ENCODE data around the gene NCKAP5L. TPM values are rescaled to one million over a fixed set of nuclear protein-coding genes. Genes with fewer than 3 reads are reported as not detected.

NCKAP5L gene
- total and polyA plus RNA-seq, 2 donors (not counting 3 experiments of a cell fraction or from before 2014, with no cell fraction given): 17.4 to 46.1 TPM

DNA sequence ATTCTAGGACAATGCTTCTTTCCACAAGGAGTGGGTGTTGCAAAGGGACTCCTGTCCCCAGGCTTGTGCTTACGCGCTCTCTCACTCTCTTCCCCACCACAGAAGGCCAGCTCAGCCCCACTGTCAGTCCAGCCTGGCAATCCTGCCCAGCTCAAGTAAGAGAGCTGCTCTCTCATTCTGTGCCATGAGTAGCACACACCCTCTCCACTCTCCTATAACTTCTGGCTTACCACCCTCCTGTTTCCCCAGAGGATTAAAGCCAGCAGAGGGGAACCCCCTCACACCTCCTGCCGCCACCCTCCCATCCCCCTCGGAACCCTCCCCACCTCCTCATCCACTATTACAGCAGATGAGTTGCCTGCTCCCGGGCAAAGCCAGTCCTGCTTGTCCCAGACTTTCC is 17.1 kb downstream of the NCKAP5L start:
- BruUV-seq (replicated peaks): no TSS peak
- DNase-seq (ENCODE audit: low read depth, low spot score): no peak
- no peak overlapping the region for H3K27ac ChIP-seq (ENCODE audit: insufficient read depth, low read depth, low read length)
- peaks cover 0 to under 1% of the 10 kb centered on the region in 2 experiments for H3K36me3 ChIP-seq (ENCODE audit: control insufficient read depth in 2 of 2, extremely low read depth in 1 of 2, insufficient read depth in 2 of 2, low read length in 2 of 2)
- H3K27me3 ChIP-seq (ENCODE audit: control insufficient read depth in 2 of 2, insufficient read depth in 2 of 2, low read length in 2 of 2): no peaks in the 10 kb centered on the region
- ChIA-PET CTCF (interaction anchor here (1.0 to 1.7 kb wide), 7 partner anchors 10 to 70 kb away, joined by 3 to 15 read pairs (median 4); partner anchors contain the start of gene TMBIM6), POLR2A (interaction anchor here (0.8 to 1.0 kb wide), 3 partner anchors 10 to 27 kb away, joined by 3 to 6 read pairs (median 3); partner anchors contain the start of gene NCKAP5L)
- no peak overlapping the region for H3K4me2 ChIP-seq (ENCODE audit: insufficient read depth, low read length)
- dilution Hi-C loops (cut with MboI; ENCODE audit: extremely low pct_ligation_motif_present, low sequenced_read_pairs) (no loop called here), intact Hi-C loops (cut with micrococcal nuclease) (no loop called here)
- no peaks in the 10 kb centered on the region for H3K9me3 ChIP-seq (replicated peaks; ENCODE audit: control insufficient read depth, insufficient read depth, low read length)
- H3K4me1 ChIP-seq (ENCODE audit: control insufficient read depth, extremely low read depth, insufficient read depth, low read length): no peaks in the 10 kb centered on the region
- H3K4me3 ChIP-seq (replicated peaks in 1 of 3; ENCODE audit: insufficient read depth in 1 of 3, low read depth in 1 of 3, low read length in 3 of 3): no peak overlapping the region
- no peaks in the 10 kb centered on the region for H4K20me1 ChIP-seq (replicated peaks; ENCODE audit: control insufficient read depth, extremely low read depth, insufficient read depth, low read length)
- no peaks in the 10 kb centered on the region for H3K79me2 ChIP-seq (ENCODE audit: control insufficient read depth, insufficient read depth, low read length)
- FAIRE-seq: no peak
- no peaks in the 10 kb centered on the region for H3K9me1 ChIP-seq (replicated peaks; ENCODE audit: control insufficient read depth, extremely low read depth, insufficient read depth, low read length)
- TF ChIP-seq GATA2 (IDR thresholded peaks at IDR 0.05; ENCODE audit: insufficient read depth, insufficient read length, low read depth, low read length) (no peak), FOS (IDR thresholded peaks at IDR 0.05; ENCODE audit: borderline replicate concordance, insufficient read depth, low read length) (no peak), EZH2 (IDR thresholded peaks at IDR 0.05; ENCODE audit: borderline replicate concordance, low read depth, low read length, severe bottlenecking) (no peak), POLR2A (IDR thresholded peaks at IDR 0.05; ENCODE audit: low read depth, low read length) (no peak), POLR2AphosphoS5 (IDR thresholded peaks at IDR 0.05; ENCODE audit: insufficient read depth, low read depth, low read length) (no peak), JUN (IDR thresholded peaks at IDR 0.05; ENCODE audit: borderline replicate concordance, insufficient read depth, insufficient read length, low read depth) (no peak), MYC (IDR thresholded peaks at IDR 0.05; ENCODE audit: low read depth, low read length) (no peak)
- TF ChIP-seq, protein P1, sequence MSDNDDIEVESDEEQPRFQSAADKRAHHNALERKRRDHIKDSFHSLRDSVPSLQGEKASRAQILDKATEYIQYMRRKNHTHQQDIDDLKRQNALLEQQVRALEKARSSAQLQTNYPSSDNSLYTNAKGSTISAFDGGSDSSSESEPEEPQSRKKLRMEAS (IDR thresholded peaks at IDR 0.05; ENCODE audit: insufficient read depth, insufficient read length): no peak
- TF ChIP-seq, protein P2, sequence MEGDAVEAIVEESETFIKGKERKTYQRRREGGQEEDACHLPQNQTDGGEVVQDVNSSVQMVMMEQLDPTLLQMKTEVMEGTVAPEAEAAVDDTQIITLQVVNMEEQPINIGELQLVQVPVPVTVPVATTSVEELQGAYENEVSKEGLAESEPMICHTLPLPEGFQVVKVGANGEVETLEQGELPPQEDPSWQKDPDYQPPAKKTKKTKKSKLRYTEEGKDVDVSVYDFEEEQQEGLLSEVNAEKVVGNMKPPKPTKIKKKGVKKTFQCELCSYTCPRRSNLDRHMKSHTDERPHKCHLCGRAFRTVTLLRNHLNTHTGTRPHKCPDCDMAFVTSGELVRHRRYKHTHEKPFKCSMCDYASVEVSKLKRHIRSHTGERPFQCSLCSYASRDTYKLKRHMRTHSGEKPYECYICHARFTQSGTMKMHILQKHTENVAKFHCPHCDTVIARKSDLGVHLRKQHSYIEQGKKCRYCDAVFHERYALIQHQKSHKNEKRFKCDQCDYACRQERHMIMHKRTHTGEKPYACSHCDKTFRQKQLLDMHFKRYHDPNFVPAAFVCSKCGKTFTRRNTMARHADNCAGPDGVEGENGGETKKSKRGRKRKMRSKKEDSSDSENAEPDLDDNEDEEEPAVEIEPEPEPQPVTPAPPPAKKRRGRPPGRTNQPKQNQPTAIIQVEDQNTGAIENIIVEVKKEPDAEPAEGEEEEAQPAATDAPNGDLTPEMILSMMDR (IDR thresholded peaks at IDR 0.05; ENCODE audit: extremely low read depth in 1 of 2, insufficient read depth in 1 of 2, low read depth in 1 of 2, low read length in 2 of 2): no peak
- H2AFZ ChIP-seq (ENCODE audit: low read depth, low read length): no peak overlapping the region
- H3K9ac ChIP-seq (replicated peaks; ENCODE audit: extremely low read depth, insufficient read depth, low read length): no peak overlapping the region
